Small intestine (tissue), 7 donors: ENCODE results near the gene TBX6. TPM values are rescaled to one million over a fixed set of nuclear protein-coding genes. Genes with fewer than 3 reads are reported as not detected.

Experiments used
- DNase-seq, 2 donors: peaks; one replicate each; pipeline versions ENCODE4 v3.0.0 to v3.0.0-alpha.2; 2013
- FAIRE-seq: peaks from 2 replicates; lab custom pipeline; 2012; peaks lifted over from hg19 to GRCh38; lab: Jason Lieb, UNC
- H3K27ac ChIP-seq, 3 donors: one replicate each; pipeline ENCODE4 v1.5.1; 2013; ENCODE audit warnings: low read length in 2 of 3, mild to moderate bottlenecking in 2 of 3, control low read depth in 1 of 3, inconsistent platforms in 1 of 3, low read depth in 1 of 3, moderate library complexity in 1 of 3
- H3K27me3 ChIP-seq, 3 donors: one replicate each; pipeline ENCODE4 v1.6.1; 2013; ENCODE audit warnings: low read length in 3 of 3, inconsistent platforms in 1 of 3; ENCODE audit not compliant: control insufficient read depth in 3 of 3, insufficient read depth in 3 of 3
- H3K36me3 ChIP-seq, 3 donors: one replicate each; pipeline ENCODE4 v1.6.1; 2013; ENCODE audit warnings: low read length in 3 of 3, inconsistent platforms in 1 of 3, low read depth in 1 of 3, mild to moderate bottlenecking in 1 of 3, moderate library complexity in 1 of 3; ENCODE audit not compliant: control insufficient read depth in 3 of 3, insufficient read depth in 2 of 3
- H3K4me1 ChIP-seq, 3 donors: one replicate each; pipeline ENCODE4 v1.6.1; 2013; ENCODE audit warnings: low read length in 2 of 3, inconsistent platforms in 1 of 3, low read depth in 1 of 3, mild to moderate bottlenecking in 1 of 3, moderate library complexity in 1 of 3; ENCODE audit not compliant: control insufficient read depth in 3 of 3, insufficient read depth in 2 of 3
- H3K4me3 ChIP-seq, 3 donors: one replicate each; pipeline ENCODE4 v1.5.1; 2013; ENCODE audit warnings: low read length in 3 of 3, control low read depth in 1 of 3, inconsistent platforms in 1 of 3, low read depth in 1 of 3, mild to moderate bottlenecking in 1 of 3, moderate library complexity in 1 of 3
- H3K9me3 ChIP-seq, 2 donors: one replicate each; pipeline ENCODE4 v1.6.1; 2013; ENCODE audit warnings: low read depth in 1 of 2, low read length in 1 of 2; ENCODE audit not compliant: control insufficient read depth in 2 of 2, insufficient read depth in 1 of 2
- WGBS, 3 donors: extraction: QIAGEN DNeasy Blood & Tissue Kit; methylation state at CpG; one replicate each; pipeline ENCODE4 v1.1.7; 2013; 5-methylcytosine and 5-hydroxymethylcytosine counted together
- polyA plus RNA-seq, 4 donors: library from polyadenylated mRNA; stranded (reverse) in 3 of 4; unstranded in 1 of 4; fragments of 200-250 nt in 3 of 4; fragments of 120-200 nt in 1 of 4; gene quantifications; one replicate each; pipeline versions ENCODE4 v1.2.1 to v1.2.3, GENCODE V29; 2013
- donor health status: healthy with polysubstance abuse.
- donor health status: control.
- donor health status: control.
- donor health status: Bipolar disorder and iron deficiency.
- donor health status: healthy.

Gene TBX6
- polyA plus RNA-seq, 4 donors: 0.54 to 1.6 (median 1.2) TPM

GRCh38 chr16:30077656-30078055, 14.1 kb downstream of the TBX6 start:
- no peaks in the 10 kb centered on the region for H3K27me3 ChIP-seq
- H3K27ac ChIP-seq: no peak overlapping the region
- FAIRE-seq (no peak), DNase-seq (no peak)
- H3K4me1 ChIP-seq: peaks cover 2 to 25% (median 5%) of the 10 kb centered on the region in 3 donors
- 77 to 81% (median 80%) methylated on average over 6 of the region's 6 CpGs for WGBS, 3 donors
- no peak overlapping the region for H3K4me3 ChIP-seq
- H3K36me3 ChIP-seq: peaks cover 10 to 60% (median 14%) of the 10 kb centered on the region in 3 donors
- no peaks in the 10 kb centered on the region for H3K9me3 ChIP-seq

GRCh38 chr16:30076276-30076791, 15.4 kb downstream of the TBX6 start:
- DNase-seq: peak; percentile 32 to 60
- H3K4me3 ChIP-seq: peak overlapping the region; percentile 81 to 97 (median 96)
- peak overlapping the region; percentile 76 to 97 (median 96) for H3K27ac ChIP-seq
- FAIRE-seq: no peak
- no peaks in the 10 kb centered on the region for H3K9me3 ChIP-seq
- peaks cover 2 to 25% (median 5%) of the 10 kb centered on the region in 3 donors for H3K4me1 ChIP-seq
- H3K27me3 ChIP-seq: no peaks in the 10 kb centered on the region
- 1% methylated on average over 33 of the region's 33 CpGs for WGBS, 3 donors
- H3K36me3 ChIP-seq: peaks cover 13 to 62% (median 17%) of the 10 kb centered on the region in 3 donors

- FAIRE-seq (no peak), DNase-seq (peak; percentile 90 to 96)
- H3K27me3 ChIP-seq: no peaks in the 10 kb centered on the region
- peak within 1 kb of the TSS; percentile 81 to 97 (median 96) for H3K4me3 ChIP-seq
- peaks cover 2 to 19% (median 5%) of the 10 kb centered on the region in 3 donors for H3K4me1 ChIP-seq
- no peaks in the 10 kb centered on the region for H3K9me3 ChIP-seq
- peak within 1 kb of the TSS; percentile 76 to 97 (median 96) for H3K27ac ChIP-seq
- peaks cover 13 to 62% (median 15%) of the 10 kb centered on the region in 3 donors for H3K36me3 ChIP-seq
- WGBS, 3 donors: 1 to 2% (median 2%) methylated on average over 31 to 67 of the region's 67 CpGs
Measured at GRCh38 chr16:30075503-30076275, 16.0 kb downstream of the TBX6 start, which contains the start of gene PPP4C. Gene PPP4C, plus strand, starts transcription at chr16:30075994. Its CDS starts 384 bp downstream, at chr16:30076378.

- Histone ChIP-seq H3K4me3 (no peak overlapping the region), H3K9me3 (no peaks in the 10 kb centered on the region), H3K27me3 (no peaks in the 10 kb centered on the region), H3K27ac (no peak overlapping the region), H3K4me1 (peaks cover 0 to 23% (median 2%) of the 10 kb centered on the region in 3 donors), H3K36me3 (peaks cover 19 to 72% (median 32%) of the 10 kb centered on the region in 3 donors)
- FAIRE-seq: no peak
- no peak for DNase-seq
Measured at GRCh38 chr16:30070490-30070889, 21.2 kb downstream of the TBX6 start.

GRCh38 chr16:30069611-30070462, 21.9 kb downstream of the TBX6 start:
- no peak overlapping the region for H3K4me3 ChIP-seq
- peaks cover 0 to 20% (median 2%) of the 10 kb centered on the region in 3 donors for H3K4me1 ChIP-seq
- 77 to 86% (median 78%) methylated on average over 30 to 31 of the region's 31 CpGs for WGBS, 3 donors
- H3K9me3 ChIP-seq: no peaks in the 10 kb centered on the region
- H3K27ac ChIP-seq: peak overlapping the region in 1 of 3 donors; percentile 1
- no peak for FAIRE-seq
- no peaks in the 10 kb centered on the region for H3K27me3 ChIP-seq
- DNase-seq: no peak
- peaks cover 19 to 72% (median 32%) of the 10 kb centered on the region in 3 donors for H3K36me3 ChIP-seq

GRCh38 chr16:30068750-30069610, 22.7 kb downstream of the TBX6 start:
- Histone ChIP-seq H3K4me1 (peaks cover 0 to 27% (median 2%) of the 10 kb centered on the region in 3 donors), H3K27me3 (no peaks in the 10 kb centered on the region), H3K27ac (peak overlapping the region in 1 of 3 donors; percentile 26), H3K36me3 (peaks cover 19 to 72% (median 32%) of the 10 kb centered on the region in 3 donors), H3K9me3 (no peaks in the 10 kb centered on the region), H3K4me3 (no peak overlapping the region)
- DNase-seq (peak; percentile 36 to 49), FAIRE-seq (no peak)
- 79 to 83% (median 81%) methylated on average over 17 of the region's 17 CpGs for WGBS, 3 donors

- peak overlapping the region in 1 of 3 donors; percentile 26 for H3K27ac ChIP-seq
- WGBS, 3 donors: 78 to 80% (median 79%) methylated on average over 9 of the region's 9 CpGs
- H3K27me3 ChIP-seq: no peaks in the 10 kb centered on the region
- FAIRE-seq (no peak), DNase-seq (no peak)
- no peaks in the 10 kb centered on the region for H3K9me3 ChIP-seq
- no peak overlapping the region for H3K4me3 ChIP-seq
- peaks cover 19 to 72% (median 32%) of the 10 kb centered on the region in 3 donors for H3K36me3 ChIP-seq
- peaks cover 0 to 33% (median 6%) of the 10 kb centered on the region in 3 donors for H3K4me1 ChIP-seq
Measured at GRCh38 chr16:30068333-30068732, 23.4 kb downstream of the TBX6 start.
